Right lung (tissue), 5 donors: ENCODE results near the gene MTPN. TPM values are rescaled to one million over a fixed set of nuclear protein-coding genes. Genes with fewer than 3 reads are reported as not detected.

ENCODE experiments used
- DNase-seq, 2 donors: peaks; one replicate each; pipeline ENCODE4 v3.0.0-alpha.2; 2013
- polyA plus RNA-seq, 5 donors: library from polyadenylated mRNA; unstranded; fragments of 120-200 nt; gene quantifications; one replicate each; pipeline versions ENCODE4 v1.2.1 to v1.2.3, GENCODE V29; 2013; ENCODE audit warnings: inconsistent platforms in 1 of 5, low replicate concordance in 1 of 5; ENCODE audit not compliant: insufficient read length in 5 of 5, insufficient read depth in 1 of 5

Gene MTPN
- polyA plus RNA-seq, 5 donors: 101 to 140 (median 118) TPM

- no peak for DNase-seq
Observed at GRCh38 chr7:135959646-135960363, 17.4 kb downstream of the MTPN start.

DNA sequence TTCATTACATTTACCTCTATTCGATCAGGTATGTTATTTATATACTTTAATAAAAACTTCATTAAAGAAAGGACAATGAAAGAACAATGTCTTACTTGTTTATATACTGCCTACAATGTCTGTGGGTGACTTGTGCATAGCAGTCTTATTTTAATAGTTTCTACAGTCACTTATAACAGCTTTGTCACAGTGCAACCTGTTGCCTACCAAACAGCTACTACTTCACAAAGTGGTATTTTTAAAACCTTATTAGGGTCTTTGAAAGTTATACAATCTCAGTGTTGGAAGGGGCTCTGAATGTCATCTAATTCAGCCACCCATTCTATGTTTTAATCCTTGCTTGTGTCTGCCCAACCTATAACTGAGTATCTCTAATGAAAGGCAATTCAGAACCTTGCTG lies 19.0 kb downstream of the MTPN start:
- no peak for DNase-seq

DNA sequence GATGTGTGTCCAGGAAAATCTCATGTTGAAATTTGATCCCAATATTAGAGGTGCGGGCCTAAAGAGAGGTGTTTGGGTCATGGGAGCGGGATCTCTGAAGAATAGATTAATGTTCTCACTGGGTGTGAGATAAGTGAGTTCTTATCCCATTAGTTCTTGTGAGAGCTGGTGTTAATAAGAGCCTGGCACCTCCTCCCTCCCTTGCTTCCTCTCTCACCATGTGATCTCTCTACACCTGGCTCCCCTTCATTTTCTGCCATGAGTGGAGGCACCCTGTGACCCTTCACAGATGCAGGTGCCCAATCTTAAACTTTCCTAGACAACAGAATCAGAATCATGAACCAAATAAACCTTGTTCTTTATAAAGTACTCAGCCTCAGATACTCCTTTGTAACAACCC lies 19.5 kb downstream of the MTPN start:
- DNase-seq: no peak

GRCh38 chr7:135956393-135956792 lies 20.8 kb downstream of the MTPN start:
- no peak for DNase-seq

- no peak for DNase-seq
Observed at GRCh38 chr7:135950972-135951371, 26.2 kb downstream of the MTPN start.

GRCh38 chr7:135950429-135950828 lies 26.7 kb downstream of the MTPN start:
- no peak for DNase-seq

DNA sequence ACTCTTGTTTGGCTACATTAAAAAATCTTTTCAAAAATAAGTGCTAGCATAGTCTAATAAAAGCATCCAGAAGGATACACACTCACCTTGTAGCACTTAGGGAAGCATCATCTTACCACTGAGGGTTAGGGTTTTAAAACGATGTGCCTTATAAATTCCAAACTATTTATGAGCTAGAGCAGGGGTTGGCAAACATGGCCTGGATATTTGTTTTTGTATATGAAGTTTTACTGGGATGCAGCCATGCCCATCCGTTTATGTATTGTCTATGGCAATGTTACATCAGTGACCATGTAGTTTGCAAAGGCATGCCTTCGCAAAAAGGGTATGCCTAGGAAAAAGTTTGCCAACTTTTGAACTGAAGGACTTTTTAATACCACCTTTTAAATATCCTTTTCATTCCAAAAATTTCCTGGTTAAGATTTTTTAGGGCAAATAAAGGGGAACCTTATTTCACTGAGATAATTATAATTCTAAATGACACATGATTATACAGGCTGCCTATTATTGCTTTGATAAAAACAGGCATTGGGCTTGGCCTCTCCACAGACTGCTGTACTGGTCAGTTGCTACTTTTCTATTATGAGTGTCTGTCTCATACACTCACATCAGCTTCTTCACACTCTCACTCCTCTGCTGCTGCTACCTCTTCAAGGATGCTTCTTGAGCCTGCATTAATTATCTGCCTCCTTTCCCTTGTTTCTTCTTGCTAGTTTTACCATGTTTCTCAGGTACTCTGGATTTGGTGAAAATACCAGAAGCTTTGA lies 30.7 kb downstream of the MTPN start:
- no peak for DNase-seq

GRCh38 chr7:135944753-135945152 lies 32.4 kb downstream of the MTPN start:
- DNase-seq: no peak

DNA sequence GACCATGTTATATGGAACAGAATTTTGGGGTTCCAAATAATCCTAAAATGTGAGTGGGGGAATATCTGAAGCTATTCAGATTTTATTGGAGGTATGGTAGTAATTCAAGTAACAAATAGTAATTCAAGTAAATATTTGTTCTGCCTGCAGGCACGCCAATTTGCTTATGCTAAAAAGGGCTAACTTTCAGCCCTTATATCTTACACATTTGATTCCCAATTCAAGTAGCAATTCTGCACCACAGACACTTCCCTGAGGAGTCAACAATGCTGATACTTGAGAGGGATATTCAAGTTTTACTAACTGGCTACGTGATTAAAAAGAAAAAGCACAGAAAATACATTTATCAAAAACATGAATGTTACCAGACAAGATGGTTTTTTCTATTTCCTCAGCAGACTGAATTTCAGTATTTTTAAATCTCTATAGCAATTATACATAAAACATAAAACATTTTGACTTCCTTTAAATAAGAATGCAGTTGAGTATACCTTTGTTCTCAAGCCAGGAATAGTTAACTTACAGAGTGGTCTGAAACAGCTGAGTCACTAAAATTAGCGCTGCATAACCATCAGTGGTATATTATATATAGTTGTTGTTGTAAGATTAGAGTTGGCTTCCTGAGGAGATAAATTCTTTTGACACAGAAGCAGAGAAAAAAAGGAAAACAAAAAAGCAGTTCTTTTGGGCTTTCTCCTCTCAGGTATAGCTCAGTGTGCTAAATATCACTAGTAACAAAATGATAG lies 33.9 kb downstream of the MTPN start:
- no peak for DNase-seq

DNA sequence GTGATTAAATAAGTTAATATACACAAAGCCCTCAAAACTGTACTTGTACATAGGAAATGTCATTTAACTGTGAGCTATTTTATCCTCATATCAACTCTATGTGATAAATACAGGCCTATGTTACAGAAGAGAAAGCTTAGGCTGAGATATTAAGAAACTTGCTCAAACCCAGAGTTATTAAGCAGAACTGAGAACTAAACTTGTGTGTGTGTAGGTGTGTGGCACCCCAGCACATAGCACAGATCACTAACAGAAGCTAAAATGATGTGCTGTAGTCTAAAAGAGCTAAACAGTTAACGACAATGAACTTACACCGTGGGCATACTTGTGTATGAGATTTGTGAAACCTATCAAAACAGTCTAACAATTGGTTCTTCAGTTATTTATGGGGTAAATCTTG lies 34.5 kb downstream of the MTPN start:
- no peak for DNase-seq

DNA sequence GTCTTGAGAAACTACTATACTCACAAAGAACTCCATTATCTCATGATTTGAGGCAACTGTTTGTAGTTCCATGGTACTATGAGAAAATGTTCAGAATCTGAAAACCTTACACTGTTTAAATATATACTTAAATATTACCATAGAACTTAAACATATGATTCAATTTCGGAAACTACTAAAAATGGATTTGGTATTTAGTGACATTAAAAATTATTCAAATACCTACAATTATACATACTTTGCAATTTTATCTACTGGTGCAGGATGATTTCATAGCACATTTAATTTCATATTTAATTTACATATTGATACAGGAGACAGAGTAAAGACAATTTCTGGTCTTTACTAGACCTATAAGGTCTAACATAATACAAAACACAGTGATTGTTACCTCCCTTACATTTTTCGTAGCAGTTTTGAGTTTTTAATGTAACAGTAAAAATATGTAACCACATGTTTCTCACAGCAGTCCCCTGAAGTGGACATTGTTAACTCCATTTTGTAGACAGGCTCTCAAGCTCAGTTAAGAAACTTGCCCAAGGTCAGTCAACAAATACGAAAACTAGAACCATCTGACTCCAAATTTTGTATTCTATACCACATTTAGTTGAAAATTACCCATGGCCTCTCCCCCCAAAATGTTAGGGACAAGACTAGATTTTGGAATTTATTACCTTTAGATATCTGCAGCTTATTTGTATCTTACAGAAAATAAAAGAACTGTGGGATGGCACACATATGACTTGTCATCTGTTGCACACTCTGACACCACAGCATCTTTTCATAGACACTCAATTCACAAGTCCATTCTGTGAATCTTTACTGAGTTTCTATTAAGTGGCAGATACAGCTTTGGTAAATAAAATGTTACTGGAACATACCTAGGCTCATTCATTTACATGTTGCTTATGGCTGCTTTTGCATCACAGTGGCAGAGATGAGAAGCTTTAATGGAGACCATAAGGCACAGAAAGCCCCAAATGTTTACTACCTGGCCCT lies 36.8 kb downstream of the MTPN start:
- DNase-seq: no peak

GRCh38 chr7:135939261-135939812 lies 37.8 kb downstream of the MTPN start:
- no peak for DNase-seq

DNA sequence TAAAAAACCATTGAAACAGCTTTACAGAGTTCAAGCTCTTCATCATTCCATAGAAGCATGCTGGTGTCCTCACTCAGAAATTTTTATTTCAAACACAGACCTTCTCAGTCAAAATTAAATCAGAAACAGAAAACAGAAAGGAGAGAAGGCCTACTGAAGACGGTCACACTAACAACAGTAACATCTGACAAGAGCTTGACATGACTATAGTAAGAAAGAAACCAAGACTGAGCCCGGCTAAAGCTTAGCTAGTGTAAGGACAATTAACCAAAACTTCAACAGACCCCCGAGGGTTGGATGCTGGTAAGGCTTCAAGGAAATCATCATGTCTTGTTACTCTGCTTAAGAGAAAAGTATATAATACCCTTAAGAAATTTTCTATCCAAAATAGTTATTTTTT lies 38.6 kb downstream of the MTPN start:
- no peak for DNase-seq

DNA sequence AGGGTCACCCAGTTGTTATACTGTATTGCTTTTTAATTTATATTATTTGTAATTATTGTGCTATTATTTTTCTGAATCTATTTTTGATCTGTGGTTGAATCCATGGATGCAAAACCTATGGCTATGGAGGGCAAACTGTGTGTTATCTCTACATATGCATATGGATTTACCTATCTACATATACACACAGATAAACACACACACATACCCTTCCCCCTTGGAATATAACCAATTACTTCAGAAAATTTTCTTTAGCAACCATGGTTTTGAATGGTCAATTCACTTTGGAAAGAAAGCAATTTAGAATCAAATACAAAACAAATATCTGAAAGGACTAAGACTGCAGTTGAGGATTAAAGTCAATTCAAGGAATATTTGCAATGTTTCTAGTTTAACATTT lies 39.1 kb downstream of the MTPN start:
- no peak for DNase-seq

DNA sequence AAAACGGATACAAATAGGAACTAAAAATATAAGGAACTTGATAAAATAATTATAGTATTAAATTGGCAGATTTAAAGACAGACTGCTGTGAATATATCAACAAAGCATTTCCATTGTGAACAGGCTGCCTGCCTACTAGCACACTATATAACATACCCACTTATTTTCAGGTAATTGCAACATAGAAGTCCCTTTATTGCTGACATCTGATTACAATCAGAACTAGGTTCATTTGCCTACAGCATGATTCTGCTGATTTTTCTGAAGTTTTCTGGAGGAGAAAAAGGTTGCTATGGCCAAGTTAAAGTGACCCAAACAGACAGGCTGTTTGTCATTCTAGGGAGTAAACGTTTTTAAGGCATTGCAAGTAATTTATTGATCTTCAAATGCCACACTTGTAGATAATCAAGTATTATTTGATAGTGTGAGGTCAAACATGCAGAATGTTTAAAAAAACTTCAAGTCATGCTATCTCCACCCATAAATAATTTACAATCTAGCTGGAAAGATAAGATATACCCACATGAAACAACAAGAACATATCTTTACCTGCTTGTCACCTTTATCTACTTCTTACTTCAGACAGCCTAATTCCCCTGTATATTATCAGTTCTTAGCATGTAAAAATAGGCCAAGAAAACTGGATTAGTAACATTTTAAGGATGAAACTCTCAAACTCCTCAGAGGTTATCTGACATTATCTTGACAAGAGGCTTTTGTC lies 40.5 kb downstream of the MTPN start:
- DNase-seq: no peak

GRCh38 chr7:135934651-135935050 lies 42.5 kb downstream of the MTPN start:
- no peak for DNase-seq

DNA sequence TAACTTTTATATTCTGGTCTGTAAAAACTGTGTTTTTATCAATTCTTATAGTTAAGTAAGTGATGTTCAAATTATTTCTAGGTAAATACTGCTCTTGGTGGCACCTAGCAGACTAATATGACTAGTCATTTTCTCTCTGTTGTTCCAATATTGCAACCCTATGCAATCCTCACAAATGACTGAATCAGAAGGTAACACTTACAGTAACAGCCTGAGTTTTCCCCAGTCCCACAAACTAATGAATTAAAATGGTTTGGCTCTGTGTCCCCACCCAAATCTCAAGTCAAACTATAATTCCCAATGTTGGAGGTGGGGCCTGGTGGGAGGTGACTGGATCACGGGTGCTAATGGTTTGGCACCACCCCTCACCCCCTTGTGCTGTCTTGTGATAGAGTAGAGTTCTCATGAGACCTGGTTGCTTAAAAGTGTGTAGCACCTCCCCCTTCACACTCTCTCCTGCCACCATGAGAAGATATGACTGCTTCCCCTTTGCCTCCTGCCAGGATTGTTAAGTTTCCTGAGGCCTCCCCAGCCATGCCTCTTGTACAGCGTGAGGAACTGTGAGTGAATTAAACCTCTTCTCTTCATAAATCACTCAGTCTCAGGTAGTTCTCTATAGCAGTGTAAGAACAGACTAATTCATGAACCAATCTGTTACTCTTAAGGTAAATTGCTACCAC lies 43.5 kb downstream of the MTPN start:
- DNase-seq: no peak

DNA sequence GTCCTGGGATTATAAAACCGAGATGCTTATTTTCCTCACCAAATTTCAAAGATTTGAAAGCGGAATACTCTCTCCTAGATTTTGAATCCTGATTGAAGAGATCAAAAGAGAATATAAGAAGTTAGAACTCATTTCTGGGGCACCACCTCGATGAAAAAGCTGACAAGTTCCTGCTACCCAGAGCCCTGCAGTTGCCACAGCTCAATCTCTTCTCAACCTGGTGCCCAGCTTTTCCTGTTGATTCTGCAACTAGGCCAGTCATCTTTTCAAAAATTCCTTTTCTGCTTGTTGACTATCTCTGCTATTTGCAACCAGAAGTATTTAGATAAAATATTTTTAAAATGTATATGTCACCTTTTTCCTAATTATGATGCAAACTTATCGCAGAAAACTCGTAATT lies 45.0 kb downstream of the MTPN start:
- no peak for DNase-seq

GRCh38 chr7:135930565-135931461 lies 46.3 kb downstream of the MTPN start:
- peak in 1 of 2 donors; percentile 12 for DNase-seq
